Heart left ventricle (tissue), 13 donors: ENCODE measurements around the gene RBMS3.

Source experiments
- CTCF ChIP-seq, 12 donors: fragments of 200-600 bp; sonication (generic) in 4 of 12; IDR thresholded peaks; one replicate each; pipeline versions ENCODE4 v1.5.0 to v1.8.0; 2018 to 2022; ENCODE audit warnings: antibody characterized with exemption in 12 of 12, mild to moderate bottlenecking in 5 of 12
- POLR2A ChIP-seq, 2 donors: fragments of 450-650 bp; IDR thresholded peaks; one replicate each; pipeline ENCODE4 v1.6.1; 2017; ENCODE audit warnings: antibody characterized with exemption in 2 of 2, mild to moderate bottlenecking in 2 of 2, moderate library complexity in 2 of 2
- donor health status: ischemic (EF 13 %, LVEDD 7.1; RV severe dilation, severe dysfunction).
- donor health status: DM: no; HTN: yes; CAD: no.
- donor health status: DM: no; HTN: no; CAD: no.
- donor health status: ischemic (EF 25% LVEDD 6.9; RV normal size, moderate dysfunction).
- donor health status: ischemic (EF 25% LVEDD 5.7; RV mildly dilated, moderate dysfunction).
- donor health status: ischemic (EF 35%, LVEDD 5.7; RV mildly dilated, moderate dysfunction).
- donor health status: nonischemic (EF 11% LVEDD 7.7; RV severe dilation, severe dysfunction).
- donor health status: DM: yes; HTN: yes; CAD: no.
- donor health status: PGD.
- donor health status: ischemic (EF 29% LVEDD 5.4; RV normal size, mild dysfunction).
- donor health status: nonischemic (EF 23%, LVEDD 6.1; RV moderate dilation, normal function).

- no peak for TF ChIP-seq POLR2A (IDR thresholded peaks at IDR 0.05)
- TF ChIP-seq CTCF (IDR thresholded peaks at IDR 0.05): peak; percentile 41 to 79 (median 67)
Observed at GRCh38 chr3:30012941-30013543, 732.2 kb downstream of the RBMS3 start.
